Right cardiac atrium (tissue), 5 donors: ENCODE results near the gene BCO1. TPM values are rescaled to one million over a fixed set of nuclear protein-coding genes. Genes with fewer than 3 reads are reported as not detected.
"Not testable (repeated sequence)": the region's sequence is repeated elsewhere in the genome, so short reads cannot be mapped to it uniquely, and the experiment has no call there.

Experiments used
- ATAC-seq, 2 donors: fragments of 200-7000 bp; cut with Tn5 transposase; one replicate each; pipeline versions ENCODE4 v1.8.0 to v1.9.1; 2020; ENCODE audit warnings: moderate library complexity in 2 of 2, mild to moderate bottlenecking in 1 of 2
- DNase-seq, 3 donors: peaks; one replicate each; pipeline ENCODE4 v3.0.0-alpha.2; 2020
- H3K27ac ChIP-seq: one replicate; pipeline ENCODE4 v1.5.1; 2013; ENCODE audit warnings: mild to moderate bottlenecking, low read length, control low read depth, moderate library complexity
- H3K27me3 ChIP-seq: one replicate; pipeline ENCODE4 v1.6.1; 2013; ENCODE audit not compliant: control insufficient read depth, insufficient read depth
- H3K4me1 ChIP-seq: one replicate; pipeline ENCODE4 v1.6.1; 2013; ENCODE audit warnings: low read length; ENCODE audit not compliant: control insufficient read depth, insufficient read depth
- H3K4me3 ChIP-seq: one replicate; pipeline ENCODE4 v1.5.1; 2013; ENCODE audit warnings: low read length, control low read depth
- H3K9me3 ChIP-seq: one replicate; pipeline ENCODE4 v1.6.1; 2013; ENCODE audit warnings: low read length; ENCODE audit not compliant: control insufficient read depth
- WGBS: extraction: QIAGEN DNeasy Blood & Tissue Kit; methylation state at CpG from one replicate; pipeline ENCODE4 v1.1.7; 2013; 5-methylcytosine and 5-hydroxymethylcytosine counted together
- intact Hi-C, 4 donors: fragments of 100-400 bp; cut with DNase I; formaldehyde crosslinking; loops; one replicate each; pipeline versions ENCODE4 v1.11.0 to v1.14.0; 2022 to 2023
- polyA plus RNA-seq: library from polyadenylated mRNA; stranded (reverse); fragments of 200-250 nt; gene quantifications from one replicate; pipeline ENCODE4 v1.2.3, GENCODE V29; 2013
- total RNA-seq, 4 donors: library from RNA; stranded (reverse); fragmentation: NEBNext Ultra II Directional; extraction: Animal tissue kit (Norgen Biotek cat#: 25700); gene quantifications; one replicate each; pipeline ENCODE4 v1.2.1, GENCODE V29; 2021
- donor health status: healthy with polysubstance abuse.
- donor health status: DM: no; HTN: yes; CAD: no.
- donor health status: DM: no; HTN: no; CAD: no.
- donor health status: DM: no; HTN: yes; CAD: no; lungs with severe emphysema.
- donor health status: DM: yes; HTN: yes; CAD: no.

Gene BCO1
- total and polyA plus RNA-seq, 5 donors = not detected

GRCh38 chr16:81212830-81213465 is 25.5 kb upstream of the BCO1 start:
- DNase-seq = no peak
- 51% methylated on average over 11 of the region's 11 CpGs for WGBS
- intact Hi-C loops = no loop called here

GRCh38 chr16:81214745-81215166 is 23.7 kb upstream of the BCO1 start:
- WGBS = 46% methylated on average over 15 of the region's 15 CpGs
- Histone ChIP-seq H3K4me1 (no peaks in the 10 kb centered on the region), H3K27me3 (no peaks in the 10 kb centered on the region), H3K4me3 (no peak overlapping the region), H3K27ac (no peak overlapping the region), H3K9me3 (no peaks in the 10 kb centered on the region)
- DNase-seq (peak in 2 of 3 donors; percentile 45 to 57), ATAC-seq (peak in 1 of 2 donors; percentile 11)
- intact Hi-C loops = no loop called here

More at GRCh38 chr16:81212830-81213465, 25.5 kb upstream of the BCO1 start:
- H3K9me3 ChIP-seq = no peaks in the 10 kb centered on the region
- H3K4me1 ChIP-seq = no peaks in the 10 kb centered on the region
- H3K4me3 ChIP-seq = no peak overlapping the region
- H3K27me3 ChIP-seq = no peaks in the 10 kb centered on the region
- no peak overlapping the region for H3K27ac ChIP-seq
- no peak for ATAC-seq

- WGBS = 91% methylated on average over 16 of the region's 16 CpGs
- intact Hi-C loops = no loop called here
- H3K4me1 ChIP-seq = no peaks in the 10 kb centered on the region
- no peaks in the 10 kb centered on the region for H3K9me3 ChIP-seq
- DNase-seq = no peak
- ATAC-seq = no peak
- H3K27me3 ChIP-seq = no peaks in the 10 kb centered on the region
- no peak overlapping the region for H3K4me3 ChIP-seq
- H3K27ac ChIP-seq = no peak overlapping the region
Measured at GRCh38 chr16:81216114-81216513, 22.4 kb upstream of the BCO1 start.

GRCh38 chr16:81216706-81217105 is 21.8 kb upstream of the BCO1 start:
- no peaks in the 10 kb centered on the region for H3K27me3 ChIP-seq
- ATAC-seq = no peak
- WGBS = 91% methylated on average over 2 of the region's 2 CpGs

GRCh38 chr16:81219151-81219550 is 19.3 kb upstream of the BCO1 start:
- ATAC-seq (no peak), DNase-seq (no peak)
- no peaks in the 10 kb centered on the region for H3K4me1 ChIP-seq
- H3K27me3 ChIP-seq = no peaks in the 10 kb centered on the region
- no peak overlapping the region for H3K4me3 ChIP-seq
- no peak overlapping the region for H3K27ac ChIP-seq
- intact Hi-C loops = no loop called here
- 82% methylated on average over 9 of the region's 9 CpGs for WGBS
- no peaks in the 10 kb centered on the region for H3K9me3 ChIP-seq

More at GRCh38 chr16:81216706-81217105, 21.8 kb upstream of the BCO1 start:
- no peak overlapping the region for H3K4me3 ChIP-seq
- DNase-seq = no peak
- H3K4me1 ChIP-seq = no peaks in the 10 kb centered on the region
- H3K9me3 ChIP-seq = no peaks in the 10 kb centered on the region
- intact Hi-C loops = no loop called here
- H3K27ac ChIP-seq = no peak overlapping the region

GRCh38 chr16:81220349-81220748 is 18.1 kb upstream of the BCO1 start:
- intact Hi-C loops = no loop called here
- 58% methylated on average over 9 of the region's 9 CpGs for WGBS
- Histone ChIP-seq H3K4me3 (no peak overlapping the region), H3K4me1 (no peaks in the 10 kb centered on the region), H3K27ac (no peak overlapping the region), H3K9me3 (no peaks in the 10 kb centered on the region), H3K27me3 (no peaks in the 10 kb centered on the region)
- DNase-seq (no peak), ATAC-seq (no peak)

GRCh38 chr16:81221731-81222130 is 16.8 kb upstream of the BCO1 start:
- intact Hi-C loops = no loop called here
- Histone ChIP-seq H3K27me3 (no peaks in the 10 kb centered on the region), H3K27ac (no peak overlapping the region), H3K4me1 (no peaks in the 10 kb centered on the region), H3K9me3 (no peaks in the 10 kb centered on the region), H3K4me3 (no peak overlapping the region)
- no peak for DNase-seq
- 78% methylated on average over 6 of the region's 6 CpGs for WGBS
- no peak for ATAC-seq

- Histone ChIP-seq H3K9me3 (no peaks in the 10 kb centered on the region), H3K27me3 (no peaks in the 10 kb centered on the region), H3K27ac (no peak overlapping the region), H3K4me1 (no peaks in the 10 kb centered on the region), H3K4me3 (no peak overlapping the region)
- DNase-seq = no peak
- 56% methylated on average over 1 of the region's 1 CpG for WGBS
- intact Hi-C loops = no loop called here
- no peak for ATAC-seq
Measured at GRCh38 chr16:81224824-81225223, 13.7 kb upstream of the BCO1 start.

- H3K27me3 ChIP-seq, intact Hi-C loops, DNase-seq, H3K27ac ChIP-seq, ATAC-seq, H3K9me3 ChIP-seq, H3K4me1 ChIP-seq, H3K4me3 ChIP-seq: not testable (repeated sequence)
- 78% methylated on average over 5 of the region's 5 CpGs for WGBS
Measured at GRCh38 chr16:81225697-81226096, 12.8 kb upstream of the BCO1 start.

- H3K4me3 ChIP-seq = no peak overlapping the region
- no peaks in the 10 kb centered on the region for H3K4me1 ChIP-seq
- WGBS = 85% methylated on average over 2 of the region's 2 CpGs
- intact Hi-C loops = no loop called here
- no peak overlapping the region for H3K27ac ChIP-seq
- ATAC-seq (no peak), DNase-seq (no peak)
- H3K27me3 ChIP-seq = no peaks in the 10 kb centered on the region
- H3K9me3 ChIP-seq = no peaks in the 10 kb centered on the region
Measured at GRCh38 chr16:81227785-81228184, 10.7 kb upstream of the BCO1 start.

GRCh38 chr16:81229811-81230210 is 8.7 kb upstream of the BCO1 start:
- 66% methylated on average over 7 of the region's 7 CpGs for WGBS
- H3K4me3 ChIP-seq = no peak overlapping the region
- no peak for ATAC-seq
- H3K27me3 ChIP-seq = no peaks in the 10 kb centered on the region
- no peaks in the 10 kb centered on the region for H3K9me3 ChIP-seq
- no peak for DNase-seq
- no peak overlapping the region for H3K27ac ChIP-seq
- intact Hi-C loops = no loop called here
- no peaks in the 10 kb centered on the region for H3K4me1 ChIP-seq

GRCh38 chr16:81231014-81231413 is 7.5 kb upstream of the BCO1 start:
- no peaks in the 10 kb centered on the region for H3K9me3 ChIP-seq
- no peak for DNase-seq

More at GRCh38 chr16:81231014-81231413, 7.5 kb upstream of the BCO1 start:
- no peak for ATAC-seq
- Histone ChIP-seq H3K27ac (no peak overlapping the region), H3K27me3 (no peaks in the 10 kb centered on the region), H3K4me1 (no peaks in the 10 kb centered on the region), H3K4me3 (no peak overlapping the region)
- intact Hi-C loops = no loop called here
- WGBS = 85% methylated on average over 5 of the region's 5 CpGs
